Right lobe of liver (tissue), 4 donors: ENCODE data around the gene VAV3.

Experiments used
- CTCF ChIP-seq, 4 donors: fragments of 200-600 bp in 3 of 4; fragments of 450-650 bp in 1 of 4; IDR thresholded peaks; one replicate each; pipeline versions ENCODE4 v1.5.1 to v1.8.0; 2016 to 2022; ENCODE audit warnings: antibody characterized with exemption in 4 of 4, mild to moderate bottlenecking in 2 of 4
- POLR2A ChIP-seq: fragments of 450-650 bp; IDR thresholded peaks from one replicate; pipeline ENCODE4 v1.6.1; 2017; ENCODE audit warnings: antibody characterized with exemption, mild to moderate bottlenecking
- donor health status: DM: no; HTN: no; CAD: no.
- donor health status: DM: no; HTN: no; CAD: no.
- donor health status: DM: no; HTN: yes; CAD: no.

GRCh38 chr1:107870696-107871095 is 94.3 kb downstream of the VAV3 start:
- TF ChIP-seq CTCF (IDR thresholded peaks at IDR 0.05) (no peak), POLR2A (no peak)
